ENCODE measurements around the gene SRSF8. TPM values are rescaled to one million over a fixed set of nuclear protein-coding genes. Genes with fewer than 3 reads are reported as not detected.
A peak's percentile ranks its signal among the peaks of the same experiment; 100 is the strongest.

Gene SRSF8
- total and polyA plus RNA-seq, 9 of the 15 experiments (the other 6 are each of a cell fraction or from before 2014, with no cell fraction given) = 18.0 to 53.4 (median 27.9) TPM

DNA sequence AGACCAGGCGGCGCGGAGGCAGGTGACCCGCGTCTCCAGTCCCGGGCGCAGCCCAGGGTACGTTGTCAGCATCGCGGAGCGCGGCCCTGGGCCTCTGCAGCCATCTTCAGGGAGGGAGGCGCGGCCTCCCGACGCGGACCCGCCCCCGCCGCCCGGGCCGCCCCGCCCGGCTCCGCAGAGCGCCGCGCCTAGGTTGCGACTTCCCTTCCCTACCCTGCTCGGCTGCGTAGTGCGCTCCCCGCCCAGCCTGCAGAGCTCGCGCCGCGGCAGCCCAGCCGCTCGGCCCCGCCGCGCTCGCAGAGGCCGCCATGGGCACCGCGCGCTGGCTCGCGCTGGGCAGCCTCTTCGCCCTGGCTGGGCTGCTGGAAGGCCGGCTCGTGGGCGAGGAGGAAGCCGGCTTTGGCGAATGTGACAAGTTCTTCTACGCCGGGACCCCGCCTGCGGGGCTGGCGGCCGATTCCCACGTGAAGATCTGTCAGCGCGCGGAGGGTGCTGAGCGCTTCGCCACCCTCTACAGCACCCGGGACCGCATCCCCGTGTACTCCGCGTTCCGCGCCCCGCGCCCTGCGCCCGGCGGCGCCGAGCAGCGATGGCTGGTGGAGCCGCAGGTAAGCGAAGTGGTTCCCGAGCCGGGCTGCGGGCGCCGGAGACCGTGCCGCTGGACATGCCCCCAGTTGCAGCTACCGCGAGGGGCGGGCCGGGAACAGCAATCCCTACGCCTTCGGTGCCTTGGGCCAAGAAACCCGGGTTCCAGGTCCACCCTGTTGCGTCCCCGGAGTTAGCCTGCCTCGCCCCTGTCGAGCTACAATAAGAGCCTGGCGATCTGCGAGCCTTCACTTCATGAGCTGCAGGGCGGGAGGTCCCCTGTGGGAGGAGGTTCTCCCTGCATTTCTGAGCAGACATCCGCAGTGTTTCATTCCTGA is 23.2 kb downstream of the SRSF8 start, which contains the start of gene ENDOD1 (continued):
- TF ChIP-seq HMGN3 (IDR thresholded peaks at IDR 0.05; ENCODE audit: borderline replicate concordance, extremely low read depth, insufficient read length, low read depth, low read length) (peak; percentile 76), ETV6 (IDR thresholded peaks at IDR 0.05; ENCODE audit: borderline replicate concordance in 1 of 2, low read depth in 2 of 2, low read length in 1 of 2) (no peak), ETV6 (CRISPR knock-in tag; IDR thresholded peaks at IDR 0.05; ENCODE audit: borderline replicate concordance) (0 out of 2 replicates have a peak, but pooled peaks have one; percentile 72), GABPA (tag; conservative IDR thresholded peaks at IDR 0.05; ENCODE audit: low read depth) (peak; percentile 15; the same call in 1 of the 2 replicates), ZBTB33 (CRISPR knock-in tag; IDR thresholded peaks at IDR 0.05) (peak; percentile 31; the same call in 1 of the 2 replicates), PHB (CRISPR knock-in tag; IDR thresholded peaks at IDR 0.05) (no peak), ZNF407 (IDR thresholded peaks at IDR 0.05; ENCODE audit: low read depth) (no peak), YBX1 (IDR thresholded peaks at IDR 0.05) (no peak)
- TF ChIP-seq, protein P1, sequence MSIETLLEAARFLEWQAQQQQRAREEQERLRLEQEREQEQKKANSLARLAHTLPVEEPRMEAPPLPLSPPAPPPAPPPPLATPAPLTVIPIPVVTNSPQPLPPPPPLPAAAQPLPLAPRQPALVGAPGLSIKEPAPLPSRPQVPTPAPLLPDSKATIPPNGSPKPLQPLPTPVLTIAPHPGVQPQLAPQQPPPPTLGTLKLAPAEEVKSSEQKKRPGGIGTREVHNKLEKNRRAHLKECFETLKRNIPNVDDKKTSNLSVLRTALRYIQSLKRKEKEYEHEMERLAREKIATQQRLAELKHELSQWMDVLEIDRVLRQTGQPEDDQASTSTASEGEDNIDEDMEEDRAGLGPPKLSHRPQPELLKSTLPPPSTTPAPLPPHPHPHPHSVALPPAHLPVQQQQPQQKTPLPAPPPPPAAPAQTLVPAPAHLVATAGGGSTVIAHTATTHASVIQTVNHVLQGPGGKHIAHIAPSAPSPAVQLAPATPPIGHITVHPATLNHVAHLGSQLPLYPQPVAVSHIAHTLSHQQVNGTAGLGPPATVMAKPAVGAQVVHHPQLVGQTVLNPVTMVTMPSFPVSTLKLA (conservative IDR thresholded peaks at IDR 0.05) = peak; percentile 59 to 73; a peak in 3 of 4 replicates
- TF ChIP-seq, protein P2, sequence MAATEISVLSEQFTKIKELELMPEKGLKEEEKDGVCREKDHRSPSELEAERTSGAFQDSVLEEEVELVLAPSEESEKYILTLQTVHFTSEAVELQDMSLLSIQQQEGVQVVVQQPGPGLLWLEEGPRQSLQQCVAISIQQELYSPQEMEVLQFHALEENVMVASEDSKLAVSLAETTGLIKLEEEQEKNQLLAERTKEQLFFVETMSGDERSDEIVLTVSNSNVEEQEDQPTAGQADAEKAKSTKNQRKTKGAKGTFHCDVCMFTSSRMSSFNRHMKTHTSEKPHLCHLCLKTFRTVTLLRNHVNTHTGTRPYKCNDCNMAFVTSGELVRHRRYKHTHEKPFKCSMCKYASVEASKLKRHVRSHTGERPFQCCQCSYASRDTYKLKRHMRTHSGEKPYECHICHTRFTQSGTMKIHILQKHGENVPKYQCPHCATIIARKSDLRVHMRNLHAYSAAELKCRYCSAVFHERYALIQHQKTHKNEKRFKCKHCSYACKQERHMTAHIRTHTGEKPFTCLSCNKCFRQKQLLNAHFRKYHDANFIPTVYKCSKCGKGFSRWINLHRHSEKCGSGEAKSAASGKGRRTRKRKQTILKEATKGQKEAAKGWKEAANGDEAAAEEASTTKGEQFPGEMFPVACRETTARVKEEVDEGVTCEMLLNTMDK (IDR thresholded peaks at IDR 0.05; ENCODE audit: borderline replicate concordance, insufficient read depth, low read depth, low read length, poor library complexity, severe bottlenecking) = peak; percentile 3
